Thyroid gland (tissue), 4 donors: ENCODE measurements around the gene ERMARD. TPM values are rescaled to one million over a fixed set of nuclear protein-coding genes. Genes with fewer than 3 reads are reported as not detected.

Experiments used
- DNase-seq, 2 donors: peaks; one replicate each; pipeline ENCODE4 v3.0.0-alpha.2; 2019
- H3K27ac ChIP-seq, 3 donors: fragments of 200-600 bp; sonication (generic); 1 replicate in 2 of 3; 2 replicates in 1 of 3; pipeline ENCODE4 v1.5.1; 2016 to 2019; ENCODE audit warnings: mild to moderate bottlenecking in 1 of 3, moderate library complexity in 1 of 3
- H3K27me3 ChIP-seq: fragments of 200-600 bp; sonication (generic); one replicate; pipeline ENCODE4 v1.5.1; 2019
- H3K36me3 ChIP-seq, 2 donors: fragments of 200-600 bp; sonication (generic); one replicate each; pipeline ENCODE4 v1.5.1; 2016 to 2019
- H3K4me1 ChIP-seq, 2 donors: fragments of 200-600 bp; sonication (generic); one replicate each; pipeline ENCODE4 v1.5.1; 2017 to 2019
- H3K4me3 ChIP-seq, 3 donors: fragments of 200-600 bp; sonication (generic); replicated peaks in 1 of 3; 1 replicate in 2 of 3; 2 replicates in 1 of 3; pipeline ENCODE4 v1.5.1; 2016; ENCODE audit warnings: mild to moderate bottlenecking in 1 of 3
- H3K9me3 ChIP-seq: fragments of 200-600 bp; sonication (generic); one replicate; pipeline ENCODE4 v1.5.1; 2017
- CTCF ChIP-seq, 6 experiments: fragments of 200-600 bp in 3 of 6; fragments of 450-650 bp in 3 of 6; sonication (generic) in 3 of 6; IDR thresholded peaks; one replicate each; pipeline ENCODE4 v1.5.1; 2016 to 2019; ENCODE audit warnings: antibody characterized with exemption in 6 of 6, mild to moderate bottlenecking in 2 of 6, inconsistent platforms in 1 of 6, moderate library complexity in 1 of 6
- POLR2A ChIP-seq, 2 donors: fragments of 450-650 bp; IDR thresholded peaks; one replicate each; pipeline ENCODE4 v1.6.1; 2017; ENCODE audit warnings: antibody characterized with exemption in 2 of 2, mild to moderate bottlenecking in 2 of 2, moderate library complexity in 1 of 2
- WGBS, 2 donors: methylation state at CpG; one replicate each; pipeline ENCODE4 v1.1.5; 2017; 5-methylcytosine and 5-hydroxymethylcytosine counted together
- intact Hi-C: fragments of 100-400 bp; cut with DNase I; formaldehyde crosslinking; loops from one replicate; pipeline ENCODE4 v1.15.1; 2023
- total RNA-seq, 4 donors: library from RNA; depleted of rRNA; stranded (reverse); fragments of >200 nt; gene quantifications; one replicate each; pipeline ENCODE4 v1.2.3, GENCODE V29; 2016

Gene ERMARD
- total RNA-seq, 4 donors from 2014 or later: 29.4 to 49.8 (median 32.0) TPM

- peaks cover 0 to 3% of the 10 kb centered on the region in 2 donors for H3K4me1 ChIP-seq
- intact Hi-C loops: loop anchor here (5.0 kb wide), 1 partner anchor 701 kb away; no protein-coding TSS in a partner anchor
Measured at GRCh38 chr6:169830876-169831275, 79.5 kb downstream of the ERMARD start.

More at GRCh38 chr6:169830876-169831275, 79.5 kb downstream of the ERMARD start:
- Histone ChIP-seq H3K27me3 (no peaks in the 10 kb centered on the region), H3K27ac (no peak overlapping the region), H3K9me3 (no peaks in the 10 kb centered on the region), H3K36me3 (no peaks in the 10 kb centered on the region), H3K4me3 (no peak overlapping the region)
- 67 to 90% methylated on average over 10 to 12 of the region's 12 CpGs for WGBS, 2 donors
- DNase-seq: no peak
- TF ChIP-seq CTCF (IDR thresholded peaks at IDR 0.05) (no peak), POLR2A (IDR thresholded peaks at IDR 0.05) (no peak)

Other genes with a start within 250 kb of the ERMARD start
- 10 to 100 TPM; 48.9 to 74.6 (median 51.8) TPM for gene WDR27, start 49.6 kb upstream of the ERMARD start, total RNA-seq
- gene C6orf120, start 49.5 kb upstream of the ERMARD start, total RNA-seq: 10 to 100 TPM; 19.8 to 32.1 (median 29.3) TPM
- 10 to 100 TPM; 39.4 to 74.3 (median 60.0) TPM for gene PHF10, start 27.1 kb upstream of the ERMARD start, total RNA-seq
- 1 to 10 TPM in 3 of 4 donors, under 1 TPM in 1; 0.50 to 5.5 (median 2.5) TPM for gene DYNLT2, start 50 bp upstream of the ERMARD start, total RNA-seq